ENCODE measurements around the gene UNC80.

DNA sequence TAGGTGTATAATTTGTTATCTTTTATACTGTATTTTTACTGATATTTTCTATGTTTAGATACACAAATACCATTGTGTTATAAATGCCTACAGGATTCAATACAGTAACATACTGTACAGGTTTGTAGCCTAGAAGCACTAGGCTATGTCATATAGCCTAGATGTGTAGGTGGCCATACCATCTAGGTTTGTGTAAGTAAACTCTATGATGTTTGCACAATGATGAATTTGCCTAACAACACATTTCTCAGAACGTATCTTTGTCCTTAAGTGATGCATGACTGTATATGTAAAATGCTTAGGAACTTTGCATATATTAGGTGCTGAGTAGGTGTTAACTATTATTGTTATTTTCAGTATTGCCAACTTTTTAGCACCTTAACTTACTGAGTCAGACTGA, 17.3 kb downstream of the UNC80 start:
- TF ChIP-seq MAX (IDR thresholded peaks at IDR 0.05; ENCODE audit: low read depth, low read length) (no peak), CTCF (IDR thresholded peaks at IDR 0.05; ENCODE audit: low read depth, low read length) (no peak), MYC (IDR thresholded peaks at IDR 0.05; ENCODE audit: low read depth, low read length) (no peak)
